Esophagus muscularis mucosa (tissue), 4 donors: Measurements from ENCODE around the gene BRD1. TPM values are rescaled to one million over a fixed set of nuclear protein-coding genes. Genes with fewer than 3 reads are reported as not detected.
A peak's percentile ranks its signal among the peaks of the same experiment; 100 is the strongest.

Experiments used
- DNase-seq: peaks from one replicate; pipeline ENCODE4 v3.0.0-alpha.2; 2017; ENCODE audit errors: extremely low spot score
- H3K27ac ChIP-seq, 4 donors: fragments of 200-600 bp; sonication (generic); replicated peaks in 1 of 4; 1 replicate in 3 of 4; 2 replicates in 1 of 4; pipeline ENCODE4 v1.5.1; 2016 to 2019; ENCODE audit warnings: mild to moderate bottlenecking in 1 of 4
- H3K27me3 ChIP-seq, 4 donors: fragments of 200-600 bp; sonication (generic); one replicate each; pipeline versions ENCODE4 v1.5.1 to v1.6.0; 2016 to 2019
- H3K36me3 ChIP-seq, 4 donors: fragments of 200-600 bp; sonication (generic); one replicate each; pipeline ENCODE4 v1.5.1; 2016 to 2019
- H3K4me1 ChIP-seq, 4 donors: fragments of 200-600 bp; sonication (generic); one replicate each; pipeline ENCODE4 v1.5.1; 2016 to 2019
- H3K4me3 ChIP-seq, 4 donors: fragments of 200-600 bp; sonication (generic); 1 replicate in 2 of 4; 2 replicates in 2 of 4; pipeline ENCODE4 v1.5.1; 2016 to 2019; ENCODE audit warnings: mild to moderate bottlenecking in 4 of 4, moderate library complexity in 1 of 4
- H3K9me3 ChIP-seq, 4 donors: fragments of 200-600 bp; sonication (generic); 1 replicate in 3 of 4; 2 replicates in 1 of 4; pipeline ENCODE4 v1.5.1; 2016 to 2019
- CTCF ChIP-seq, 3 experiments: fragments of 200-600 bp in 2 of 3; fragments of 450-650 bp in 1 of 3; sonication (generic) in 2 of 3; IDR thresholded peaks; one replicate each; pipeline ENCODE4 v1.5.1; 2017 to 2019; ENCODE audit warnings: antibody characterized with exemption in 3 of 3, mild to moderate bottlenecking in 2 of 3, moderate library complexity in 1 of 3
- EP300 ChIP-seq: sonication (generic); formaldehyde crosslinking; IDR thresholded peaks from one replicate; pipeline ENCODE4 v1.6.1; 2017; ENCODE audit warnings: antibody characterized with exemption
- POLR2A ChIP-seq: fragments of 450-650 bp; IDR thresholded peaks from one replicate; pipeline ENCODE4 v1.6.1; 2017; ENCODE audit warnings: antibody characterized with exemption, moderate library complexity, mild to moderate bottlenecking, low read depth
- POLR2AphosphoS5 ChIP-seq, 2 donors: sonication (generic); formaldehyde crosslinking; IDR thresholded peaks; one replicate each; pipeline ENCODE4 v1.6.1; 2017; ENCODE audit warnings: antibody characterized with exemption in 2 of 2
- WGBS: methylation state at CpG from one replicate; pipeline ENCODE4 v1.1.5; 2018; 5-methylcytosine and 5-hydroxymethylcytosine counted together
- intact Hi-C: fragments of 100-400 bp; cut with DNase I; formaldehyde crosslinking; loops from one replicate; pipeline ENCODE4 v1.15.1; 2023
- total RNA-seq, 4 donors: library from RNA; depleted of rRNA; stranded (reverse); fragments of >200 nt; gene quantifications; one replicate each; pipeline versions ENCODE4 v1.1.0 to v1.2.1, GENCODE V29; 2016

The BRD1 gene
- total RNA-seq, 4 donors from 2014 or later, result 36.5 to 54.1 (median 51.4) TPM

GRCh38 chr22:49807129-49807528 lies 20.5 kb downstream of the BRD1 start:
- Histone ChIP-seq H3K27me3 (no peaks in the 10 kb centered on the region), H3K36me3 (peaks cover 16 to 29% (median 23%) of the 10 kb centered on the region in 4 donors), H3K9me3 (no peaks in the 10 kb centered on the region), H3K27ac (no peak overlapping the region), H3K4me1 (peaks cover 14 to 68% (median 65%) of the 10 kb centered on the region in 4 donors), H3K4me3 (no peak overlapping the region)
- 97% methylated on average over 8 of the region's 8 CpGs for WGBS
- intact Hi-C loops, result no loop called here
- TF ChIP-seq POLR2A, result no peak
- DNase-seq, result no peak

- TF ChIP-seq POLR2A (no peak), EP300 (no peak), CTCF (IDR thresholded peaks at IDR 0.05) (no peak), POLR2AphosphoS5 (IDR thresholded peaks at IDR 0.05) (no peak)
- Histone ChIP-seq H3K27me3 (no peaks in the 10 kb centered on the region), H3K9me3 (no peaks in the 10 kb centered on the region), H3K27ac (no peak overlapping the region), H3K36me3 (peaks cover 21 to 54% (median 35%) of the 10 kb centered on the region in 4 donors), H3K4me3 (no peak overlapping the region), H3K4me1 (peaks cover 20 to 67% (median 59%) of the 10 kb centered on the region in 4 donors)
- intact Hi-C loops, result no loop called here
- DNase-seq, result no peak
- WGBS, result 93% methylated on average over 19 of the region's 28 CpGs
Measured at GRCh38 chr22:49803737-49804375, 23.8 kb downstream of the BRD1 start.

- H3K4me1 ChIP-seq, result peaks cover 20 to 60% (median 52%) of the 10 kb centered on the region in 4 donors
- H3K4me3 ChIP-seq, result no peak overlapping the region
- H3K27me3 ChIP-seq, result no peaks in the 10 kb centered on the region
- H3K27ac ChIP-seq, result no peak overlapping the region
- WGBS, result 91% methylated on average over 16 of the region's 18 CpGs
- H3K9me3 ChIP-seq, result no peaks in the 10 kb centered on the region
- intact Hi-C loops, result no loop called here
- DNase-seq, result no peak
- TF ChIP-seq POLR2AphosphoS5 (IDR thresholded peaks at IDR 0.05) (no peak), EP300 (no peak), POLR2A (no peak), CTCF (IDR thresholded peaks at IDR 0.05) (no peak)
- H3K36me3 ChIP-seq, result peaks cover 28 to 61% (median 42%) of the 10 kb centered on the region in 4 donors
Measured at GRCh38 chr22:49803134-49803533, 24.5 kb downstream of the BRD1 start.

GRCh38 chr22:49801391-49802060 lies 26.1 kb downstream of the BRD1 start:
- peaks cover 20 to 55% (median 43%) of the 10 kb centered on the region in 4 donors for H3K4me1 ChIP-seq
- WGBS, result 89% methylated on average over 16 of the region's 18 CpGs
- H3K4me3 ChIP-seq, result no peak overlapping the region
- no peak for DNase-seq
- peaks cover 44 to 77% (median 58%) of the 10 kb centered on the region in 4 donors for H3K36me3 ChIP-seq
- intact Hi-C loops, result no loop called here
- H3K27me3 ChIP-seq, result no peaks in the 10 kb centered on the region
- H3K9me3 ChIP-seq, result no peaks in the 10 kb centered on the region
- H3K27ac ChIP-seq, result no peak overlapping the region
- TF ChIP-seq EP300 (no peak), POLR2AphosphoS5 (IDR thresholded peaks at IDR 0.05) (no peak), CTCF (IDR thresholded peaks at IDR 0.05) (no peak), POLR2A (no peak)

- 74% methylated on average over 19 of the region's 29 CpGs for WGBS
- Histone ChIP-seq H3K27me3 (no peaks in the 10 kb centered on the region), H3K36me3 (peaks cover 51 to 86% (median 67%) of the 10 kb centered on the region in 4 donors), H3K27ac (no peak overlapping the region), H3K9me3 (no peaks in the 10 kb centered on the region), H3K4me3 (no peak overlapping the region), H3K4me1 (peaks cover 20 to 51% (median 37%) of the 10 kb centered on the region in 4 donors)
- DNase-seq, result no peak
- intact Hi-C loops, result no loop called here
- no peak for TF ChIP-seq POLR2A
- TF ChIP-seq POLR2AphosphoS5 (IDR thresholded peaks at IDR 0.05), result no peak
- TF ChIP-seq CTCF (IDR thresholded peaks at IDR 0.05), result peak; percentile 15 to 35 (median 22)
Measured at GRCh38 chr22:49800408-49801238, 27.1 kb downstream of the BRD1 start.
